Astrocyte (in vitro differentiated cells and primary cell): ENCODE results near the gene UPF2. TPM values are rescaled to one million over a fixed set of nuclear protein-coding genes. Genes with fewer than 3 reads are reported as not detected.

ENCODE experiments used
- DNase-seq: peaks from one replicate; pipeline ENCODE4 v3.0.0-alpha.2; 2010; ENCODE audit warnings: low read depth
- FAIRE-seq: peaks from 2 replicates; lab custom pipeline; 2011; peaks lifted over from hg19 to GRCh38; lab: Jason Lieb, UNC
- H2AFZ ChIP-seq: 2 replicates; pipeline ENCODE4 v1.6.0; 2012; ENCODE audit warnings: low read depth, low read length, inconsistent platforms
- H3K27ac ChIP-seq: 2 replicates; pipeline ENCODE4 v1.5.1; 2011; ENCODE audit warnings: low read depth, low read length, inconsistent platforms
- H3K27me3 ChIP-seq: 2 replicates; pipeline ENCODE4 v1.6.0; 2011; ENCODE audit warnings: low read length, inconsistent platforms; ENCODE audit not compliant: insufficient read depth
- H3K36me3 ChIP-seq: 2 replicates; pipeline ENCODE4 v1.5.1; 2011; ENCODE audit warnings: low read length, inconsistent platforms; ENCODE audit not compliant: insufficient read depth
- H3K4me1 ChIP-seq: 2 replicates; pipeline ENCODE4 v1.5.1; 2011; ENCODE audit warnings: low read length, inconsistent platforms; ENCODE audit not compliant: insufficient read depth
- H3K4me2 ChIP-seq: 2 replicates; pipeline ENCODE4 v1.6.0; 2012; ENCODE audit warnings: low read length, inconsistent platforms
- H3K4me3 ChIP-seq: 2 replicates; pipeline ENCODE4 v1.5.1; 2011; ENCODE audit warnings: low read depth, mild to moderate bottlenecking, low read length, inconsistent platforms; ENCODE audit not compliant: insufficient read depth
- H3K79me2 ChIP-seq: 2 replicates; pipeline ENCODE4 v1.6.0; 2012; ENCODE audit warnings: mild to moderate bottlenecking, low read length, inconsistent platforms; ENCODE audit not compliant: insufficient read depth
- H3K9ac ChIP-seq: 2 replicates; pipeline ENCODE4 v1.6.0; 2012; ENCODE audit warnings: mild to moderate bottlenecking, low read length, inconsistent platforms
- H3K9me3 ChIP-seq: 2 replicates; pipeline ENCODE4 v1.5.1; 2012; ENCODE audit warnings: low read depth, mild to moderate bottlenecking, low read length, inconsistent platforms; ENCODE audit not compliant: insufficient read depth
- H4K20me1 ChIP-seq: 2 replicates; pipeline ENCODE4 v1.6.0; 2012; ENCODE audit warnings: low read length, inconsistent platforms; ENCODE audit not compliant: insufficient read depth
- H3K27ac Mint-ChIP-seq: one replicate; pipeline ENCODE4 v1.8.0; 2021; ENCODE audit warnings: mild to moderate bottlenecking, mixed read lengths; ENCODE audit not compliant: unreplicated experiment
- H3K27me3 Mint-ChIP-seq: one replicate; pipeline ENCODE4 v1.8.0; 2021; ENCODE audit warnings: low read depth, mixed read lengths; ENCODE audit not compliant: unreplicated experiment
- H3K36me3 Mint-ChIP-seq: one replicate; pipeline ENCODE4 v1.8.0; 2021; ENCODE audit warnings: low read depth, mixed read lengths; ENCODE audit not compliant: unreplicated experiment
- H3K4me1 Mint-ChIP-seq: one replicate; pipeline ENCODE4 v1.8.0; 2021; ENCODE audit warnings: low read depth, mixed read lengths; ENCODE audit not compliant: unreplicated experiment
- H3K4me3 Mint-ChIP-seq: one replicate; pipeline ENCODE4 v1.8.0; 2021; ENCODE audit warnings: mild to moderate bottlenecking, moderate library complexity, mixed read lengths; ENCODE audit not compliant: unreplicated experiment
- H3K9me3 Mint-ChIP-seq: one replicate; pipeline ENCODE4 v1.8.0; 2021; ENCODE audit warnings: mild to moderate bottlenecking, mixed read lengths; ENCODE audit not compliant: unreplicated experiment
- EZH2 ChIP-seq: IDR thresholded peaks from 2 replicates; pipeline ENCODE4 v1.6.1; 2012; ENCODE audit warnings: mild to moderate bottlenecking, low read length, inconsistent platforms; ENCODE audit not compliant: insufficient read depth
- total RNA-seq: library from RNA; stranded (reverse); gene quantifications from 2 replicates; pipeline ENCODE4 v1.2.1, GENCODE V29; 2021
- TF ChIP-seq, protein P1 (sequence below): IDR thresholded peaks from 2 replicates; pipeline ENCODE4 v1.5.1; 2011; ENCODE audit warnings: low read depth, mild to moderate bottlenecking, inconsistent platforms, low read length, moderate library complexity; ENCODE audit not compliant: insufficient read depth

The UPF2 gene
- total RNA-seq, 1 donor from 2014 or later: 23.2 TPM

DNA sequence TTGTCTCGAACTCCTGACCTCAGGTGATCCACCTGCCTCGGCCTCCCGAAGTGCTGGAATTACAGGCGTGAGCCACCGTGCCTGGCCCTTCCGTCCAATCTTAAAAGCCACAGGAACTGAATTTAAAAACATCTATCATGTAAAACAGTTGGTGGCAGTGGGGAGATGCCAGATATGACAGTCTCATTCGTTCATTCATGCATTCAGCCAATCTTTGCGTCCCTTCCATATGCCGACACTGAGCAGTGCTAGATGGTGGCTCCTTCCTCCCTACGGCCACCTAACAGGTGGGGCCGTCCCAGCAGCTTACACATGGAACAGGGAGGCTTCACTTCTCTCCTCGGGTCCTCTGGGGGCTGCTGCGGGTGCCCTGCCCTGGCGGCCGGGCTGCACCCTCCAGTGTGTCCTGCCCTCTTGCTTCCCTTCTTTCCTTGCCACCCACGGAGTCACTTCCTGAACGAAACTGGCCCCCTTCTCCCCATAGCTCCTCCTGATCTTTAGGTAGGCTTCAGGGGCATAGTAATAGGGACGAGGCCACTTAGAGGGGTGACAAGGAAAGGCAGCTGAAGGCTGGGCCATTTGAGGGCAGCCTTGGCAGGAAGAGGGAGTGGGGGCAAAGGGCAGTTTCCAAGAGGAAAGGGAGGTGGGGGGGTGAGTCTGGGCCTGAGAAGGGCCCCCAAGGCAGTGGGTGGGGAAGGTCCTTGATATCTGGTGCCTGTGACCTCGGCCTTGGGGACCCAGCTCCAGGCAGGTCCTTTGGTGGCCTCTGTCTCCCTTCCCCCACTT lies 165.6 kb downstream of the UPF2 start:
- no peaks in the 10 kb centered on the region for H3K36me3 ChIP-seq
- no peaks in the 10 kb centered on the region for H3K9me3 Mint-ChIP-seq
- no peak overlapping the region for H3K9ac ChIP-seq
- FAIRE-seq (no peak), DNase-seq (no peak)
- H3K79me2 ChIP-seq: no peaks in the 10 kb centered on the region
- no peak overlapping the region for H3K4me3 ChIP-seq
- H3K36me3 Mint-ChIP-seq: no peaks in the 10 kb centered on the region
- TF ChIP-seq EZH2: no peak
- TF ChIP-seq, protein P1, sequence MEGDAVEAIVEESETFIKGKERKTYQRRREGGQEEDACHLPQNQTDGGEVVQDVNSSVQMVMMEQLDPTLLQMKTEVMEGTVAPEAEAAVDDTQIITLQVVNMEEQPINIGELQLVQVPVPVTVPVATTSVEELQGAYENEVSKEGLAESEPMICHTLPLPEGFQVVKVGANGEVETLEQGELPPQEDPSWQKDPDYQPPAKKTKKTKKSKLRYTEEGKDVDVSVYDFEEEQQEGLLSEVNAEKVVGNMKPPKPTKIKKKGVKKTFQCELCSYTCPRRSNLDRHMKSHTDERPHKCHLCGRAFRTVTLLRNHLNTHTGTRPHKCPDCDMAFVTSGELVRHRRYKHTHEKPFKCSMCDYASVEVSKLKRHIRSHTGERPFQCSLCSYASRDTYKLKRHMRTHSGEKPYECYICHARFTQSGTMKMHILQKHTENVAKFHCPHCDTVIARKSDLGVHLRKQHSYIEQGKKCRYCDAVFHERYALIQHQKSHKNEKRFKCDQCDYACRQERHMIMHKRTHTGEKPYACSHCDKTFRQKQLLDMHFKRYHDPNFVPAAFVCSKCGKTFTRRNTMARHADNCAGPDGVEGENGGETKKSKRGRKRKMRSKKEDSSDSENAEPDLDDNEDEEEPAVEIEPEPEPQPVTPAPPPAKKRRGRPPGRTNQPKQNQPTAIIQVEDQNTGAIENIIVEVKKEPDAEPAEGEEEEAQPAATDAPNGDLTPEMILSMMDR: no peak
- H3K4me2 ChIP-seq: no peak overlapping the region
- no peak overlapping the region for H3K27ac Mint-ChIP-seq
- H2AFZ ChIP-seq: no peak overlapping the region
- H3K4me3 Mint-ChIP-seq: peak overlapping the region; percentile 68
- H4K20me1 ChIP-seq: no peaks in the 10 kb centered on the region
- H3K4me1 ChIP-seq: peaks cover 21% of the 10 kb centered on the region
- no peak overlapping the region for H3K27ac ChIP-seq
- H3K27me3 Mint-ChIP-seq: no peaks in the 10 kb centered on the region
- H3K27me3 ChIP-seq: no peaks in the 10 kb centered on the region
- H3K4me1 Mint-ChIP-seq: peaks cover 26% of the 10 kb centered on the region
- no peaks in the 10 kb centered on the region for H3K9me3 ChIP-seq

DNA sequence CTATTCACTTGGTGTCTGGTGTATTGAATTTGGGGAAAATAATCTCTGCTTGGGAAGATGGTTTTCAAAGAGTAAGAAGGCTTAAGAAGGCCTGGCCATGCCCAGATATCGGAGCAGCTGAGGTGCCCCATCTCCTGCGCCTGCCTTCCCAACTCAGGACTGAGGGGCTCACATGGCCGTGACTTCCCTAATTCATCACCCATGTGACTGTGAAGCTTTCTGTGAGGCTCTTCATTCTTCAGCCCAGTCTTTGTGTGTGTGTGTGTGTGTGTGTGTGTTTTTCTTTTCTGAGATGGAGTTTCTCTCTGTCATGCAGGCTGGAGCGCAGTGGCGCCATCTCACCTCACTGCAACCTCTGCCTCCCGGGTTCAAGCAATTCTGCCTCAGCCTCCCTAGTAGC lies 166.3 kb downstream of the UPF2 start:
- H3K27ac Mint-ChIP-seq: peak overlapping the region; percentile 3
- no peak overlapping the region for H3K4me3 ChIP-seq
- H2AFZ ChIP-seq: peak overlapping the region; percentile 30
- no peaks in the 10 kb centered on the region for H3K36me3 ChIP-seq
- no peaks in the 10 kb centered on the region for H3K36me3 Mint-ChIP-seq
- no peak overlapping the region for H3K4me3 Mint-ChIP-seq
- no peaks in the 10 kb centered on the region for H3K27me3 Mint-ChIP-seq
- DNase-seq (no peak), FAIRE-seq (no peak)
- peak overlapping the region; percentile 15 for H3K4me2 ChIP-seq
- H3K79me2 ChIP-seq: no peaks in the 10 kb centered on the region
- no peaks in the 10 kb centered on the region for H3K9me3 ChIP-seq
- peak overlapping the region; percentile 0 for H3K27ac ChIP-seq
- no peaks in the 10 kb centered on the region for H3K27me3 ChIP-seq
- no peaks in the 10 kb centered on the region for H3K9me3 Mint-ChIP-seq
- H3K9ac ChIP-seq: peak overlapping the region; percentile 10
- peaks cover 22% of the 10 kb centered on the region for H3K4me1 Mint-ChIP-seq
- H4K20me1 ChIP-seq: no peaks in the 10 kb centered on the region
- no peak for TF ChIP-seq EZH2
- TF ChIP-seq, protein P1: no peak
- peaks cover 21% of the 10 kb centered on the region for H3K4me1 ChIP-seq
